Measurements from ENCODE around the gene LSM3. TPM values are rescaled to one million over a fixed set of nuclear protein-coding genes. Genes with fewer than 3 reads are reported as not detected.

Gene LSM3
- total and polyA plus RNA-seq, 9 of the 15 experiments (the other 6 are each of a cell fraction or from before 2014, with no cell fraction given) = 33.8 to 203 (median 61.2) TPM

- peak in 1 of 2 experiments; percentile 53; a peak in 1 of 4 replicates for TF ChIP-seq MLLT1 (IDR thresholded peaks at IDR 0.05)
- TF ChIP-seq KDM1A (IDR thresholded peaks at IDR 0.05) = peak in 1 of 2 experiments; percentile 62; a peak in 1 of 4 replicates
- no peak; the same call in 1 of the 2 replicates for TF ChIP-seq CTBP1 (IDR thresholded peaks at IDR 0.05; ENCODE audit: borderline replicate concordance)
- TF ChIP-seq SIX5 (IDR thresholded peaks at IDR 0.05; ENCODE audit: borderline replicate concordance in 1 of 2, insufficient read depth in 1 of 2, low read depth in 1 of 2, low read length in 2 of 2) = no peak
- peak; percentile 52; the same call in 1 of the 2 replicates for TF ChIP-seq CREM (IDR thresholded peaks at IDR 0.05; ENCODE audit: low read depth)
- TF ChIP-seq ZNF551 (CRISPR knock-in tag; IDR thresholded peaks at IDR 0.05) = no peak
- TF ChIP-seq XRCC5 (IDR thresholded peaks at IDR 0.05; ENCODE audit: low read depth, low read length) = peak; percentile 89; the same call in 1 of the 2 replicates
- no peak for TF ChIP-seq CBFA2T2 (conservative IDR thresholded peaks at IDR 0.05)
- TF ChIP-seq NFXL1 (CRISPR knock-in tag; IDR thresholded peaks at IDR 0.05) = no peak; the same call in 1 of the 2 replicates
- TF ChIP-seq RBM17 (IDR thresholded peaks at IDR 0.05; ENCODE audit: borderline replicate concordance, low read depth, low read length) = no peak
- no peak for TF ChIP-seq NR2F6 (CRISPR knock-in tag; IDR thresholded peaks at IDR 0.05)
- TF ChIP-seq HNRNPK (IDR thresholded peaks at IDR 0.05; ENCODE audit: low read depth, low read length, poor library complexity, severe bottlenecking) = no peak
- 0 out of 2 replicates have a peak, but pooled peaks have one; percentile 24 for TF ChIP-seq GMEB1 (CRISPR knock-in tag; IDR thresholded peaks at IDR 0.05)
- peak; percentile 92 for TF ChIP-seq BRD9 (IDR thresholded peaks at IDR 0.05; ENCODE audit: low read depth, partially characterized antibody)
- no peak for TF ChIP-seq E2F6 (IDR thresholded peaks at IDR 0.05; ENCODE audit: borderline replicate concordance in 1 of 2, extremely low read depth in 1 of 2, insufficient read depth in 1 of 2, insufficient read length in 1 of 2, low read depth in 1 of 2, low read length in 1 of 2, poor library complexity in 1 of 2, severe bottlenecking in 1 of 2)
- peak; percentile 82 for TF ChIP-seq ZBTB17 (CRISPR knock-in tag; IDR thresholded peaks at IDR 0.05)
- peak; percentile 40; the same call in 1 of the 2 replicates for TF ChIP-seq FOSL1 (tag; conservative IDR thresholded peaks at IDR 0.05)
- TF ChIP-seq ELF4 (CRISPR knock-in tag; IDR thresholded peaks at IDR 0.05) = peak; percentile 29; the same call in 1 of the 2 replicates
- peak; percentile 93 for TF ChIP-seq ZNF76 (CRISPR knock-in tag; IDR thresholded peaks at IDR 0.05; ENCODE audit: borderline replicate concordance)
Measured at GRCh38 chr3:14203521-14204079, 25.0 kb downstream of the LSM3 start (continued).

All from K562 (cell line).